GM18858 (cell line): ENCODE data around the gene ADAM11.

ENCODE experiments used
- ATAC-seq: cut with Tn5 transposase; IDR thresholded peaks from one replicate; pipeline ENCODE4 v1.9.1; 2021; ENCODE audit not compliant: unreplicated experiment

ADAM11 gene

GRCh38 chr17:44757045-44757917 is 1.5 kb upstream of the ADAM11 start:
- no peak for ATAC-seq

GRCh38 chr17:44757918-44758413 is 822 bp upstream of the ADAM11 start:
- ATAC-seq, result no peak

GRCh38 chr17:44759086-44759915 is 513 bp downstream of the ADAM11 start:
- ATAC-seq, result no peak

- ATAC-seq, result no peak
Observed at GRCh38 chr17:44759916-44760243, 1.1 kb downstream of the ADAM11 start.

- no peak for ATAC-seq
Observed at GRCh38 chr17:44760474-44761308, 1.9 kb downstream of the ADAM11 start.

GRCh38 chr17:44761932-44762810 is 3.4 kb downstream of the ADAM11 start:
- no peak for ATAC-seq

- no peak for ATAC-seq
Observed at GRCh38 chr17:44763170-44763569, 4.4 kb downstream of the ADAM11 start.

- ATAC-seq, result no peak
Observed at GRCh38 chr17:44765965-44766364, 7.2 kb downstream of the ADAM11 start.

GRCh38 chr17:44766409-44767038 is 7.7 kb downstream of the ADAM11 start:
- ATAC-seq, result no peak

- ATAC-seq, result no peak
Observed at GRCh38 chr17:44767493-44767892, 8.7 kb downstream of the ADAM11 start.

GRCh38 chr17:44768505-44769142 is 9.8 kb downstream of the ADAM11 start:
- ATAC-seq, result no peak

- ATAC-seq, result no peak
Observed at GRCh38 chr17:44769230-44769629, 10.4 kb downstream of the ADAM11 start.

- ATAC-seq, result no peak
Observed at GRCh38 chr17:44769647-44770084, 10.9 kb downstream of the ADAM11 start.

- ATAC-seq, result no peak
Observed at GRCh38 chr17:44770166-44770925, 11.6 kb downstream of the ADAM11 start.

GRCh38 chr17:44772308-44773045 is 13.7 kb downstream of the ADAM11 start:
- ATAC-seq, result no peak

- ATAC-seq, result no peak
Observed at GRCh38 chr17:44773140-44773539, 14.4 kb downstream of the ADAM11 start.

GRCh38 chr17:44774271-44775135 is 15.7 kb downstream of the ADAM11 start:
- no peak for ATAC-seq
